ENCODE data around the gene FBXL19.

DNA sequence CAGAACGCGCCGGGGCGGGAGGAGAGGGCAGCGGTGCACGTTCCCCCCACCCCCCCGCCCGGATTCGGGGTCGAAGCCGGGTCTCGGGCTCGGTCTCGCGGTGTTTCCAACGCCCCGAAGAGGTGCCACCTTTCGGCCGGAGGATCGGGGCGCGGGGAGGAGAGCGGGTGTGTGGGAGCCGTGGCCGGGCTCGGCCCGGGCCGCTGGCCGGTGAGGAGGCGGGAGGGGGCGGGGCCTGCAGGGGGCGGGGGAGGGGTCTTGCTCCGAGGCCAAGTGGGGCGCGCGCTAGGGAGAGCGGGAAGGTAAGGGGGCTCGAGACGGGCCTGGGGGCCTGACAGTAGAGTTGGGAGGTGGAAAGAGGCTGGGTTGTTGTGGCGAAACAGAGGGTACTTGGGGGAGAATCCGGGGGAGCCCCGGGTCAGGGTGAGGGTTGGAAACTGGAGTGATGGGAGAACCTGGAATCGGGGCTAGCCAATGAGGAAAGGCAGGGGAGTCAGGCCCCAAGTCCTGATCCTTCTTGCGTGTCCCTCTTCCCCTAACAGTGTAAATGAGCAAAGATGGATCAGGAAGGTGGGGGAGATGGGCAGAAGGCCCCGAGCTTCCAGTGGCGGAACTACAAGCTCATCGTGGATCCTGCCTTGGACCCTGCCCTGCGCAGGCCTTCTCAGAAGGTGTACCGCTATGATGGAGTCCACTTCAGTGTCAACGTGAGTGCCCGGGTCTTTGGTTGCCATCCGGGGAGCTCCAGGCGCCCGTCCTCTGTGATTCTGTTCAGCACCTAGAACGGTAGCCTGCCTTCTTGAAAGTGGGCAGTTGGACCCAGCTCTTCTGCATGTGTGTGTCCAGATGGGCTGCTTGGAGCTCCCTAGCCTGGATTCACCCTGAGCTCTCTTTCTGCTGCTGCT lies 35.1 kb downstream of the FBXL19 start:
- TF ChIP-seq ZNF791 (tag by site-specific recombination; IDR thresholded peaks at IDR 0.05) (no peak), ZNF404 (tag by site-specific recombination; IDR thresholded peaks at IDR 0.05) (no peak), ZNF24 (tag by site-specific recombination; IDR thresholded peaks at IDR 0.05) (no peak), SETDB1 (IDR thresholded peaks at IDR 0.05; ENCODE audit: insufficient read length, low read length) (no peak), ZNF184 (tag by site-specific recombination; IDR thresholded peaks at IDR 0.05) (no peak), REPIN1 (tag by site-specific recombination; IDR thresholded peaks at IDR 0.05; ENCODE audit: low read depth) (no peak), ZNF146 (tag by site-specific recombination; IDR thresholded peaks at IDR 0.05) (no peak), ZNF510 (tag by site-specific recombination; IDR thresholded peaks at IDR 0.05; ENCODE audit: insufficient replicate concordance) (no peak), ZNF707 (tag by site-specific recombination; IDR thresholded peaks at IDR 0.05) (no peak), ZNF514 (tag by site-specific recombination; IDR thresholded peaks at IDR 0.05) (no peak)
- TF ChIP-seq, protein P1, sequence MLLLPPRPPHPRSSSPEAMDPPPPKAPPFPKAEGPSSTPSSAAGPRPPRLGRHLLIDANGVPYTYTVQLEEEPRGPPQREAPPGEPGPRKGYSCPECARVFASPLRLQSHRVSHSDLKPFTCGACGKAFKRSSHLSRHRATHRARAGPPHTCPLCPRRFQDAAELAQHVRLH (tag by site-specific recombination; IDR thresholded peaks at IDR 0.05): no peak
- TF ChIP-seq, protein P2, sequence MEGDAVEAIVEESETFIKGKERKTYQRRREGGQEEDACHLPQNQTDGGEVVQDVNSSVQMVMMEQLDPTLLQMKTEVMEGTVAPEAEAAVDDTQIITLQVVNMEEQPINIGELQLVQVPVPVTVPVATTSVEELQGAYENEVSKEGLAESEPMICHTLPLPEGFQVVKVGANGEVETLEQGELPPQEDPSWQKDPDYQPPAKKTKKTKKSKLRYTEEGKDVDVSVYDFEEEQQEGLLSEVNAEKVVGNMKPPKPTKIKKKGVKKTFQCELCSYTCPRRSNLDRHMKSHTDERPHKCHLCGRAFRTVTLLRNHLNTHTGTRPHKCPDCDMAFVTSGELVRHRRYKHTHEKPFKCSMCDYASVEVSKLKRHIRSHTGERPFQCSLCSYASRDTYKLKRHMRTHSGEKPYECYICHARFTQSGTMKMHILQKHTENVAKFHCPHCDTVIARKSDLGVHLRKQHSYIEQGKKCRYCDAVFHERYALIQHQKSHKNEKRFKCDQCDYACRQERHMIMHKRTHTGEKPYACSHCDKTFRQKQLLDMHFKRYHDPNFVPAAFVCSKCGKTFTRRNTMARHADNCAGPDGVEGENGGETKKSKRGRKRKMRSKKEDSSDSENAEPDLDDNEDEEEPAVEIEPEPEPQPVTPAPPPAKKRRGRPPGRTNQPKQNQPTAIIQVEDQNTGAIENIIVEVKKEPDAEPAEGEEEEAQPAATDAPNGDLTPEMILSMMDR (tag by site-specific recombination; IDR thresholded peaks at IDR 0.05): no peak
- TF ChIP-seq, protein P3, sequence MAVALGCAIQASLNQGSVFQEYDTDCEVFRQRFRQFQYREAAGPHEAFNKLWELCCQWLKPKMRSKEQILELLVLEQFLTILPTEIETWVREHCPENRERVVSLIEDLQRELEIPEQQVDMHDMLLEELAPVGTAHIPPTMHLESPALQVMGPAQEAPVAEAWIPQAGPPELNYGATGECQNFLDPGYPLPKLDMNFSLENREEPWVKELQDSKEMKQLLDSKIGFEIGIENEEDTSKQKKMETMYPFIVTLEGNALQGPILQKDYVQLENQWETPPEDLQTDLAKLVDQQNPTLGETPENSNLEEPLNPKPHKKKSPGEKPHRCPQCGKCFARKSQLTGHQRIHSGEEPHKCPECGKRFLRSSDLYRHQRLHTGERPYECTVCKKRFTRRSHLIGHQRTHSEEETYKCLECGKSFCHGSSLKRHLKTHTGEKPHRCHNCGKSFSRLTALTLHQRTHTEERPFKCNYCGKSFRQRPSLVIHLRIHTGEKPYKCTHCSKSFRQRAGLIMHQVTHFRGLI (tag by site-specific recombination; IDR thresholded peaks at IDR 0.05): no peak
- TF ChIP-seq, protein P4, sequence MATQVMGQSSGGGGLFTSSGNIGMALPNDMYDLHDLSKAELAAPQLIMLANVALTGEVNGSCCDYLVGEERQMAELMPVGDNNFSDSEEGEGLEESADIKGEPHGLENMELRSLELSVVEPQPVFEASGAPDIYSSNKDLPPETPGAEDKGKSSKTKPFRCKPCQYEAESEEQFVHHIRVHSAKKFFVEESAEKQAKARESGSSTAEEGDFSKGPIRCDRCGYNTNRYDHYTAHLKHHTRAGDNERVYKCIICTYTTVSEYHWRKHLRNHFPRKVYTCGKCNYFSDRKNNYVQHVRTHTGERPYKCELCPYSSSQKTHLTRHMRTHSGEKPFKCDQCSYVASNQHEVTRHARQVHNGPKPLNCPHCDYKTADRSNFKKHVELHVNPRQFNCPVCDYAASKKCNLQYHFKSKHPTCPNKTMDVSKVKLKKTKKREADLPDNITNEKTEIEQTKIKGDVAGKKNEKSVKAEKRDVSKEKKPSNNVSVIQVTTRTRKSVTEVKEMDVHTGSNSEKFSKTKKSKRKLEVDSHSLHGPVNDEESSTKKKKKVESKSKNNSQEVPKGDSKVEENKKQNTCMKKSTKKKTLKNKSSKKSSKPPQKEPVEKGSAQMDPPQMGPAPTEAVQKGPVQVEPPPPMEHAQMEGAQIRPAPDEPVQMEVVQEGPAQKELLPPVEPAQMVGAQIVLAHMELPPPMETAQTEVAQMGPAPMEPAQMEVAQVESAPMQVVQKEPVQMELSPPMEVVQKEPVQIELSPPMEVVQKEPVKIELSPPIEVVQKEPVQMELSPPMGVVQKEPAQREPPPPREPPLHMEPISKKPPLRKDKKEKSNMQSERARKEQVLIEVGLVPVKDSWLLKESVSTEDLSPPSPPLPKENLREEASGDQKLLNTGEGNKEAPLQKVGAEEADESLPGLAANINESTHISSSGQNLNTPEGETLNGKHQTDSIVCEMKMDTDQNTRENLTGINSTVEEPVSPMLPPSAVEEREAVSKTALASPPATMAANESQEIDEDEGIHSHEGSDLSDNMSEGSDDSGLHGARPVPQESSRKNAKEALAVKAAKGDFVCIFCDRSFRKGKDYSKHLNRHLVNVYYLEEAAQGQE (tag by site-specific recombination; IDR thresholded peaks at IDR 0.05): no peak
